ENCODE data around the gene TNRC6C. TPM values are rescaled to one million over a fixed set of nuclear protein-coding genes. Genes with fewer than 3 reads are reported as not detected.

Gene TNRC6C, protein sequence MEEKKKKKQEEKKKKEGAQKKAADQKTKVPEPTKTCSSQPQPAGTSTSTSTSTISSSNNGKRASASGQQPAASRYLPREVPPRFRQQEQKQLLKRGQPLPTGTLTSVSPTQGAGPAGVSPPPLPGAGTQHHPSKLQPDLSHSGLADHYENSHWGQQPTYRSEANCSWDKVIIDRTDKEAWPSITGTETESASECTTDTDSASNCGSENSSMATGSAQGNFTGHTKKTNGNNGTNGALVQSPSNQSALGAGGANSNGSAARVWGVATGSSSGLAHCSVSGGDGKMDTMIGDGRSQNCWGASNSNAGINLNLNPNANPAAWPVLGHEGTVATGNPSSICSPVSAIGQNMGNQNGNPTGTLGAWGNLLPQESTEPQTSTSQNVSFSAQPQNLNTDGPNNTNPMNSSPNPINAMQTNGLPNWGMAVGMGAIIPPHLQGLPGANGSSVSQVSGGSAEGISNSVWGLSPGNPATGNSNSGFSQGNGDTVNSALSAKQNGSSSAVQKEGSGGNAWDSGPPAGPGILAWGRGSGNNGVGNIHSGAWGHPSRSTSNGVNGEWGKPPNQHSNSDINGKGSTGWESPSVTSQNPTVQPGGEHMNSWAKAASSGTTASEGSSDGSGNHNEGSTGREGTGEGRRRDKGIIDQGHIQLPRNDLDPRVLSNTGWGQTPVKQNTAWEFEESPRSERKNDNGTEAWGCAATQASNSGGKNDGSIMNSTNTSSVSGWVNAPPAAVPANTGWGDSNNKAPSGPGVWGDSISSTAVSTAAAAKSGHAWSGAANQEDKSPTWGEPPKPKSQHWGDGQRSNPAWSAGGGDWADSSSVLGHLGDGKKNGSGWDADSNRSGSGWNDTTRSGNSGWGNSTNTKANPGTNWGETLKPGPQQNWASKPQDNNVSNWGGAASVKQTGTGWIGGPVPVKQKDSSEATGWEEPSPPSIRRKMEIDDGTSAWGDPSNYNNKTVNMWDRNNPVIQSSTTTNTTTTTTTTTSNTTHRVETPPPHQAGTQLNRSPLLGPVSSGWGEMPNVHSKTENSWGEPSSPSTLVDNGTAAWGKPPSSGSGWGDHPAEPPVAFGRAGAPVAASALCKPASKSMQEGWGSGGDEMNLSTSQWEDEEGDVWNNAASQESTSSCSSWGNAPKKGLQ (N-terminal part only)
- 11.6 TPM for total RNA-seq

DNA sequence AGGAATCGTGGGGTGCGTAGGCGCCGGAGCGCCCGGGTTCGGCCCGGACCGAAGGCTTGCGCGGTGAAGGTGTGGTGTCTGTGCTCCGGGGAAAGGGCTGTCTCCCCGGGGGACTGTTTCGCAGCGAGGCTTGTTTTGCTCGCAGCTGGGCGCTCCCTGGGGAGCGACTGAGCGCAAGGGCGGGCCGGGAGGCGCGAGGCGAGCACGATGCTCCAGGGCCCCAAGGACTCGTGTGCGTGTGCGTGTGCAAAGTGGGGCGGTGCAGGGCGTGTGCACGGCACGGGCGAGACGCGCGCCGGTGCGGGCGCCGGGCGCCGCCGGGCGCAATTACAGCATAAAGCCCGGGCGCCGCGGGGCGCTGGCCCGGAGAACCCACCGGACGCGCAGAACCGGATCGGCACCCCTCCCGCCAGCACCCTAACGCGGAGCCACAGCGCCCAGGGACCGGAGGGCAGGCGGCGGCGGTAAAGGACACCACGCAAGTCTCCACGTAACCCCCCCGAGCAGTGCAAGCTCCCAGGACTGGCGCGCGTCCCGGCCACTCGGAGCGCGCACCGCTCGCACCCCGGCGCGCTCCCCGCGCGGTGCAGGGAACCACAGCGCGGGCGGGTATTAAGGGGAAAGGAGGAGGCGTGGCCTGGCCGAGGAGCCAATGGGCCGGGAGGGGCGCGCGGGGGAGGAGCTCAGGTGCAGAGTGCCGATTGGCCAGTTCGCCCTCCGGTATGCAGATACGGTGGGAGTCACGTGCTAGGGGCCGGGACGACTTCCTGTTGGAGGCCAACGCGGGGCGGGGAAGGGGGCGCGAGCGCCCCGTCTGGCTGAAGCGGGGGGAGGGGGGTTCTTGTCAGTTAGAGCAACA is at the start of gene TNRC6C:
TNRC6C (plus strand) TSS at position 847 of the 859 bp plus-strand sequence. CDS start 45,504 bp downstream, outside the sequence.
- DNase-seq (ENCODE audit: low read depth in 2 of 3, low spot score in 2 of 3): peak; percentile 96 to 99 (median 99)

DNA sequence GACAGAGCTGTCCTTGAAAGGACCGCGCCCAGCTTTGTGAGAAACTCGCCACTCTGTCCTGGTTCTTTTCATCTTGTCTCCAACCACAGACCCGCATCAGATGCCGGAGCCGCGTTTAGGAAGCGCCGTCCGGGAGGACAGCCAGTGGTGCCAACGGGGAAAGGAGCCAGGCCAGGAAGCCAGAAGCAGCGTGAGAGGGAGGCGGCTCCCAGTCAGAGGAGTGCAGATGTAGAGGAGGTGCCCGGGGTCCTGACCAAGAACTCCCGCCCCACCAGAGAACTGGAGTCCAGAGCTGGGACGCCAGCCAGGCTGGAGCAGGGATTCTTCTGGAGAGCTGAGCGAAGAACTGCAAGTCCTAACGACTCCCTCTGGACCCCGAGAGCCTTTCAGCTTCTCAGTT is 49.3 kb upstream of the TNRC6C start:
- no peak for DNase-seq (ENCODE audit: low read depth in 2 of 3, low spot score in 2 of 3)

DNA sequence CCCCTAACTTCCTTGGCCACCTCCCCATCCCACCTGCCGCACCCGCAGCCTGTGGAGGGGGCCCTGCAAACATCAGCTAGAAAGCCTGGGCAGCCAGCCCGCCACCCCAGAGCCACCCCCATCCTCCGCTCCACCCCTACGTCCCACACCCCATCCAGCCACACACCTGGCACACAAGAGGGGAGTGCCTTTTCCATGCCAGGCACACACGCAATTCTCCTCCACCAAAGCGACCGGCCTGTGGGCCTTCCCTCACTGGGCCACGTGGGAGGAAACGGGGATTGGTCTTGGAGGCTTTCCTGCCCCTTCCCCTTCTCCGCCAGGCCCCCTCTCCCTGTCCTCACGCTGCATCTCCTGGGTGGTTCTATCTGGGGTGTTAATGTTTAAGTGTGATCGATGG is 48.7 kb upstream of the TNRC6C start:
- no peak for DNase-seq (ENCODE audit: low read depth in 2 of 3, low spot score in 2 of 3)

DNA sequence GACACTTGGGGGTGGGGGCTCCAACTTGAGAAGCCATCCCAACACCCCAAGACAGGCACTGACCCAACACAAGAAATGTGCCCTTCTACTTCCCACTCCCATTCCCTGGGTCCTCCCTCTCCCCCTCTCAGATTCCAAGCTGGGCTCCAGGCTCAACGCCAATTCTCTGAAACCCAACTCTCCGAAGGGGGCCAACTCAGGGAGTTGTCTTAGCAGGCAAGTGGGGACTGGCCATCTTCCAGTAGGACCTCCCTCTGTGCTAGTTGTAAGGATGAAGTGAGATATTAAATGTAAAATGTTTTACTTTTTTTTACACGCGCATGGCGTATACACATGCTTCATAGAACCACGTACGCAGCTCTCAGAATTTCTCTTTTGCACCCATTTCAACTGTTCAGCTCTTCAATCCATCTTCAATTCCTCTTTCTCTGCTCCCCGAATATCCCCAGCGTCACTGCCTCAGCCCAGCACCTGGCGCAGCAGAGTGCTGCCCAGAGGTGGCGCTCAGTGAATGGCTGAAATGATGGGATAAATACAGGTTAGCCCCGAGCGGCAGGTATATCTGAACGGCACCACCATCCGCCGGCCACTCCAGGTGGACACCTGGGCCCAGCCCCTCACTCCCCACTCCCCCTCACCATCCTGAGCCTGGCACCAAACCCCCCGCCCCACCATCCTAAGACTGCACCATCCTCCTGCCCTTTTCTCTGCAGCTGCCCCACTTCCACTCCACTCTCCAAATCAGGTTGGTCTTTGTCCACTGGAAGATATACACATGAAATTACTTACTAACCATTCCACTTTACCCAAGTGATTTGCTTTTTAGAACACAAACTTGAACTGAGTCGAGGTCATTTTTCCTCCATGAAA is 43.9 kb upstream of the TNRC6C start:
- DNase-seq (ENCODE audit: low read depth in 2 of 3, low spot score in 2 of 3): peak in 1 of 3 donors; percentile 21

DNA sequence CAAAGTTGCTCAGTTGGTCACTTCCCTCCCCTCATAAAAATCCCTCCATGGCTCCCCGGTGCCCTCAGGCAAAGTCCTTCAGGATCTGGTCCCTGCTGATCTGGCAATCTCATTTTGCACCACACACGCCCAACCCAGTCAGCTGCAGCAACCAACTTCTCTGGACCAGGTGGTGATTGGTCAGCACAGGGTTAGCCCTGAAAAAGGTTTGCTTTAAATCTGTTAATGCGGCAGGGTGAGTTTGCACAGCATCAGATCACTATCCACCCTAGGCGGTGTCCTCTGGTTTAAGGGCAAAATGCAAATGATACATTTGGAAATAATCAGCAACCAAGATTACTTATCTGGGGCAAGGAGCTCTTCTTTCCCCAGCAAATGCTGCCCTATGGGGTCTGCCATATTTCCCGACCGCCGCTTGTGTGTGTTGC is 42.9 kb upstream of the TNRC6C start:
- DNase-seq (ENCODE audit: low read depth in 2 of 3, low spot score in 2 of 3): no peak

DNA sequence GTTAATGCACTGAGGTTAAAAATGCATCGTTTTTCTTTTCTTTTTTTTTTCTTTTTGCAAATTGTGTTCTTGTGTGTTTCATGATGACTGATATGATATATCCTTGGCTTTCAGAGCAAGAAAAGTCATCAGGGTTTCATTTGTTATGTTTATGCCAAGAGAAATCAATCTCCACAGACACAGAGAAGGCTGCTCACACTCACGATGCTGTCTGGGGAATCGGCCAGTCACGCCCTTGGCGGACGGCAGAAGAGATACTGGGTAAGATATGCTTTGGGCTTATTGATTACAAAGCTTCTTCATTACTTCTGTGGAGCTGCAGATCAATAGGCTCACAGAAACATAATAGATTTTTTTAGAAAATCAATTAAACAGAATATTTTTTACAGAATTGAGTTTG is 42.2 kb upstream of the TNRC6C start:
- no peak for DNase-seq (ENCODE audit: low read depth in 2 of 3, low spot score in 2 of 3)

DNA sequence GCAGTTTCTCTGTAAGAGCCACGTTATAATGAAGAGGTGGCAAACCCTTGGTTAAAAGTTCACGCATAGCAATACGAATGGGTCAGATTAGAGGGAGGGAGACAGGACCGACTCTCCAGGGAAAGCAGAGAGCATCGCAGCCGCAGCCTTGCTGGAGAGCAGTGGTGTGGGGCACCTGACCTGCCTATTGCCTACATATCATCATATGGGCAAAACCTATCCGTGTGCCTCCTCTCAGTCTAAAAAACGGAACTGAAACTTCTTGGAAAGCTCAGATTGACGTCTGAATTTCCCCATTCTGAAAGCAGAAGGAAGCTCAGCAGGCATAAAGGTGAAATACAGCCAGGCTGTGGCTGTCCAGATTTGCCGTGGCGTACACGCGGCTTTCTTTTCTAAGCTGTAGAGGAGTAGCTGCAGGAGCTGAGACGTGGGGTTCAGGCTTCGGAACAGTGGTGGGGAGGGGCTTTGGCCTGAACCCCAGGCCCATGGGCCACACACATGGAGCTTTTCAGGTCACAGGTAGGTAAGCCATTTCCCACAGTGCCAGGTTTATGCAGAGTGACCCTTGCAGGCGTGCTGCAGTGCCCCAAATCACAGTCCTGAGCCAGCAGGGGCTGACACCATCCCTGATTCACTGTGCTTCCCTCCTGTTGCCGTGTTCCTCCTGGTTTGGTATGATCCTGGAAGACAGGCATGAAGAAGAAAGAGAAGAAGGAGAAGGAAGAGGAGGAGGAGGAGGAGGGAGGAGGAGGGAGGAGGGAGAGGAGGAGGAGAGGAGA is 41.6 kb upstream of the TNRC6C start:
- DNase-seq (ENCODE audit: low read depth in 2 of 3, low spot score in 2 of 3): peak in 2 of 3 donors; percentile 70 to 83

DNA sequence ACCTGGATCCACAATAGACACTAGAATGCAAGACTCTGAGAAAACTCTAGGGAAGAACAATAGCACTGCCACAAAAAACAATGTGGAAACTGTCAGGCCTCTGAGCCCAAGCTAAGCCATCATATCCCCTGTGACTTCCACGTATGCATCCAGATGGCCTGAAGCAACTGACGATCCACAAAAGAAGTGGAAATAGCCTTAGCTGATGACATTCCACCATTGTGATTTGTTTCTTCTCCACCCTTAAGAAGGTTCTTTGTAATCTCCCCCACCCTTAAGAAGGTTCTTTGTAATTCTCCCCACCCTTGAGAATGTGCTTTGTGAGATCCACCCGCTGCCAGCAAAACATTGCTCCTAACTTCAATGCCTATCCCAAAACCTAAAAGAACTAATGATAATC is 39.2 kb upstream of the TNRC6C start:
- DNase-seq (ENCODE audit: low read depth in 2 of 3, low spot score in 2 of 3): no peak

DNA sequence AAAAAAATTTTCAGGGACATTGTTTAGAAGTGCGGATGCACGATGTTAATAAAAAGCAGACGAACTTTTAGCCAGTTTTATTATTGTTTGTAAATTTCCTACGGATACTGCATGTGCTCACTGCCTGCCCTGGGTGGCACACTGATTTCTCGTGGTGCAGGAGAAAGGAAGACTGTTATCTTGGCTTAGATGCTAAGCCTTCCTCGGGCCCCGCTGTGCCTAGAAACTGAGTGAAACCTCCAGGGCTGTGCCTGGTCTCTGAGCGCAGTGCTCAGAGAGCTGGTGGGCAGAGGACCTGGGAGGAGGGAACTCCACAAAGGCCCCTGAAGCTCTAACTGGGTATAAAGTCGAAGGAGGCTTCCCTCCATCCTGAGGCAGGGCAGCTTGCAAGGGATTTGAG is 35.4 kb upstream of the TNRC6C start:
- DNase-seq (ENCODE audit: low read depth in 2 of 3, low spot score in 2 of 3): no peak

DNA sequence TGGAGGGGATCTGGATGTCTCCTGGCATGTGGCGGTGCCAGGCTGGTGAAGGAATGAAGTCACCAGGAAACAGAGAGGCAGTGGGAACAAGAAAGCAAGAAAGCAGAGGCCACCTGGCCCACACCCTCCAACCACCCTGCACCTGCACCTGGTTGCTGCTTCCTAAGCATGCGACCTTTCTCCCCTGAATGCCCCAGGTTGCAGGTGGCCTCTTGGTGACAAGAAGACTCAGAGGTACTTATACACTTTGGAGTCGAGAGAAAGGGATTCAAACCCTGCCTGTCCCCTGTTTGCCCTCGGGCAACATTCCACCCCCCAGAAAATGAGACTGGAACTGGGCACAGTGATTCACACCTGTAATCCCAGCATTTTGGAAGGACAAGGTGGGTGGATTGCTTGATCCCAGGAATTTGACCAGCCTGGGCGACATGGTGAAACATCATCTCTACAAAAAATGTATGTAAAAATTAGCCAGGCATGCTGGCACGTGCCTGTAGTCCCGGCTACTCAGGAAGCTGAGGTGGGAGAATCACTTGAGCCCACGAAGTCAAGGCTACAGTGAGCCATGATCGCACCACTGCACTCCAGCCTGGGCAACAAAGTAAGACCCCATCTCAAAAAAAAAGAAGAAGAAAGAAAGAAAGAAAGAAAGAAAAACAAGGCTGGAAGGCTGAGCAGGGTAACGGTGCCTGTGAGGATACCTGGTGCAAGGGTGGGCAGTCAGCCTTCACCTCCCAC is 34.6 kb upstream of the TNRC6C start:
- DNase-seq (ENCODE audit: low read depth in 2 of 3, low spot score in 2 of 3): no peak

DNA sequence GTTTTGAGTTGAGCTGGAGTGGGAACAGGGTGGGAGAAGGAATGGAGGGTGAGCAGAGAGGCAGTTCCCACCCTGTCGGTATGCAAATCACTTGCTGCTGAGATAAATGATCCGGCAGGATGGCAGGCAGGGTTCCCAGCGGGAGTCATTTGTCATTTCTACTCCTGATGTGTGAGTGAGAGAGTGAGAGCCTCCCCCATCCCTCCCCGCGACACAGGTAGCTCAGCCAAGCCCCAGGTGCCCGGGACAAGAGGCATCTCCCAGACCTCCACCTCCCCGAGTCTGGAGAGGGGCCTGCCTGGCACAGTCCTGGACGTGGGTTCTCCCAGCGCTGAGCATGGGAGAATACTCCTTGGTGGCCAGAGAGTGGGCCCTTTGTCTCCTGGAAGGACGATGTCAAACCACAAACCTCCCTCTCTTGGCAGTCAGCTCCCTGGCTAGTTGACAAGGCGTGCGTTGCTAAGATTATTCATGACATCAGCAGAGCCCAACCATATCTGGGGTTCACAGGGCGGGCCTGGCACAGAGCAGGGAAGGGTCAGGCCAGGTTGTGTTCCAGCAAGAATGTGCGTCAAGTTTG is 33.7 kb upstream of the TNRC6C start:
- peak in 1 of 3 donors; percentile 12 for DNase-seq (ENCODE audit: low read depth in 2 of 3, low spot score in 2 of 3)

DNA sequence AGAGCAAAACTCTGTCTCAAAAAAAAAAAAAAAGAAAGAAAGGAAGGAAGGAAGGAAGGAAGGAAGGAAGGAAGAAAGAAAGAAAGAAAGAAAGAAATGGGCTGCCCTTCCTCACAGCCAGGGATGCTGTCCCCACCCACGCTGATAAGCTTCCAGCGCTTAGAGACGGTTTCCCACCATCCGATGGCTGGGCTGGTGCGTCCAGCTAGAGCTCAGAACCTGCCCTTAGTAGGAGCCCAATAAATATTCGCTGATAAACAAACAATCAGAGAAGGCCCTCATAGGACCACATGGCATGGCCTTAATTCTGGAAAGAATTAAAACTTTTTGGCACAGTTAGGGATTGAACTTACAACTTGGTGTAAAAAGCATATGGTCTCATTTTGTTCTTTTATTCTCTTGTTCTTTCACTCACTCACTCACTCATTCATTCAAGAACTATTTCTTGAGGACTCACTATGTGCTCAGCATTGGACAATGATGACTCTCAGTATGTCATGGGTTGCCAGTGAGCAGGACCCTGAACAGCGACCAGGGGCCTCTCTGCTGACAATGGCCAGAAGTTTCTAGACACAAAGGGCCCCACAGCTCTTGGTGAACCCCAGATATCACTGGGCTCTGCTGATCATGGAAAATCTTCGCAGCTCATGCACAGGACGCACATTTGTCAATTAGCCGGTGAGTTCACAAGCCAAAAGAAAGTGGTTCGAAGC is 32.5 kb upstream of the TNRC6C start:
- DNase-seq (ENCODE audit: low read depth in 2 of 3, low spot score in 2 of 3): no peak

DNA sequence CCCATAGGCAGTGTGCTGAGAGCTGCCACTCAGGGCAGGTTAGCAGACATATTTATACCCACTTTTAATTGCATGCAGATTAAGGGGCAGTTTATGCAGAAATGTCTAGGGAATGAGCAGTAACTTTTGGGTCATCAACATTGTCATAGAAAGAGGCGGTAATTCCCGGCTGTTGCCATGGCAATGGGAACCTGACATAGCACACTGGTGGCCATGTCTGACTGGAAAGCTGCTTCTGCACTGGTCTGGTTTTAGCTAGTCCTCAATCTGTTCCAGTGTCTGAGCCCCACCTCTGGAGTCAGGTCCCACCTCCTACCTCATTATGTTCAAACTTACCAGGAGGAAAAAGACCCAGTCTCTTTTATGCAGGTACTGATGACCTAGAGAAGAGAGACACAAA is 31.5 kb upstream of the TNRC6C start:
- no peak for DNase-seq (ENCODE audit: low read depth in 2 of 3, low spot score in 2 of 3)

DNA sequence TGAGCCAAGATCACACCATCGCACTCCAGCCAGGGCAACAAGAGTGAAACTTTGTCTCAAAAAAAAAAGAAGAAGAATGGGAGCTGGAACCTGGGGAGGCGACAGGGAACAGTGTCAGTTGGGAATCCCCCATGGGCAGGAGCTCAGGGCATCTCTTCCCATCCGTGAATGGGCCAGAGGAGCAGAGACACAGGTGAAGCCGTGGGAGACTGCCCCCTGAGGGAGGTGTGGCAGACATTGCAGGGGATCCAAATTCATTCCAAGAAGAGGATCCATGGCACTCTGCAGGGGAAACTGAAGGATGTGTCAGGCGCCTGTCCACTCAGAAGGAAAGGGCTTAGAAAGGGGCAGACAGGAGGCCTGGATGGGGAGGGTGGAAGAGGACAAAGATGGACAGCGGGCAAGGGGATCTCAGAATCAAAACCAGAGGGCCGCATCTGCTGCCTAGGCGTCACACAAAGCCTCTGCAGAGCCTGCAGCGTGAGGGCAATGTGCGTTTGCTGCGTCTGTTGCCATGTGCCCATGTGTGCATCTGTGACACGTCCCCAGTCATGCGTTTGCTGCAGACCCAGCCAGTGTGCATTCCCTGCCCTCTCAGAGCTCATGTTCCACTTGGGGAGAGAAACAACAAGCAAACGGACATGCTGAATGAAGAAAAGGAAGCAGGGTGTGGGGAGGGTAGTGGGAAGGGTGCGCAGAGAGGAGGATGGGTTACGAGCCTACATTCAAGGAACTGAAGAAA is 30.6 kb upstream of the TNRC6C start:
- no peak for DNase-seq (ENCODE audit: low read depth in 2 of 3, low spot score in 2 of 3)

DNA sequence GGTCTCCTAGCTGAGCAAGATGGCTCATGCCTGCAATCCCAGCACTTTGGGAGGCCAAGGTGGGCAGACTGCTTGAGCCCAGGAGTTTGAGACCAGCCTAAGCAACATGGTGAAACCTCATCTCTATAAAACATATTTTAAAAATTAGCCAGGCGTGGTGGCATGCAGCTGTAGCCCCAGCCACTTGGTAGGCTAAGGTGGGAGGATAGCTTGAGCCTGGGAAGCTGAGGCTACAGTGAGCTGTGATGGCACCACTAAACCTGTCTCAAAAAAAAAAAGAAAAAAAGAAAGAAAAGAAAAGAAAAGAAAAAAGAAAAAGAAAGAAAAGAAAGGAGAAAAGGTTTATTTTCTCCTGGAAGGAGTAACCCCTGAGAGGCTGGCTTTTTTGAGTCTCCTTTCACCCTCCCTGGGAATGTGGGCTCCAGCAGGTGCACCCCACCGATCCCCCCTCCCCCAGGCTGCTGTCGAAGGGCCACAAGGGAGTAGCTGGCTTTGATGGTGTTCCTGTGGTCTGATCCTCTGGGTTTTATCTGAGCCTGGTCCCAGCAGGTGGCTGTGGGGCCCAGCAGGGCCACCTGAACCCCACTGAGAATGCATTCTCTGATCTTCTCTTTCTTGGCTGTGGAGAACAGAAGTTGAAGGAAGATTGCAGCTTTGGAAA is 29.9 kb upstream of the TNRC6C start:
- DNase-seq (ENCODE audit: low read depth in 2 of 3, low spot score in 2 of 3): no peak

DNA sequence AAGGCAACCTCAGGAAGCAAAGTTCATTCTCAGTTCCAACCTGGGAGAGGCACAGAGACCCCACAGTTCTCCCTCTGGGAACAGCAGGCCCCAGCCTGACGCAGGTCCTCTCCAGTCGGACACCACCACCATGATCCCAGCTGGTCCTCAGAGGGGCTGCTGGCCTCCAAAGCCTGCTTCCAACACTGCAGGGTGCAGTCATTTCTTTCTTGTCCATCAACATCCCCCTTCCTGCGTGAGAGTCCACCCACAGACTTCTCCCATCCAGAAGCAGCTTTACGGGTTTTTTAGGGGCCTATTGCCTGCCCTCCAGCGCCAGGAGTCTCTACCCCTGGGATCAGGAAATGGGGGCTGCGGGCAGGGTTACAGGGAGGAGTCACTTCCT is 29.3 kb upstream of the TNRC6C start:
- no peak for DNase-seq (ENCODE audit: low read depth in 2 of 3, low spot score in 2 of 3)

Data from hematopoietic multipotent progenitor cell (in vitro differentiated cells).